ENCODE results near the gene SRA1. TPM values are rescaled to one million over a fixed set of nuclear protein-coding genes. Genes with fewer than 3 reads are reported as not detected.

SRA1 gene
- total and polyA plus RNA-seq, 9 of the 15 experiments (the other 6 are each of a cell fraction or from before 2014, with no cell fraction given) = 24.1 to 47.4 (median 41.3) TPM

- TF ChIP-seq TFE3 (CRISPR knock-in tag; IDR thresholded peaks at IDR 0.05) (peak; percentile 91), BRCA1 (IDR thresholded peaks at IDR 0.05) (no peak), BRCA1 (CRISPR knock-in tag; IDR thresholded peaks at IDR 0.05) (no peak), HOXB6 (CRISPR knock-in tag; IDR thresholded peaks at IDR 0.05; ENCODE audit: borderline replicate concordance) (no peak), BCL6 (CRISPR knock-in tag; IDR thresholded peaks at IDR 0.05) (no peak), TFAM (CRISPR knock-in tag; conservative IDR thresholded peaks at IDR 0.05) (no peak), ZNF583 (CRISPR knock-in tag; IDR thresholded peaks at IDR 0.05) (no peak), ARNT (IDR thresholded peaks at IDR 0.05) (0 out of 4 replicates have a peak, but pooled peaks of 1 of the 2 experiments have one; percentile 49), EHMT2 (IDR thresholded peaks at IDR 0.05) (no peak), TARDBP (IDR thresholded peaks at IDR 0.05) (peak; percentile 100), MXI1 (IDR thresholded peaks at IDR 0.05; ENCODE audit: low read depth, low read length) (peak; percentile 66), SREBF1 (IDR thresholded peaks at IDR 0.05; ENCODE audit: borderline replicate concordance, low read depth, low read length) (no peak), U2AF2 (optimal IDR thresholded peaks at IDR 0.05; ENCODE audit: low read depth, low read length) (no peak), ZNF347 (CRISPR knock-in tag; IDR thresholded peaks at IDR 0.05; ENCODE audit: low read depth) (no peak), CTBP1 (IDR thresholded peaks at IDR 0.05; ENCODE audit: borderline replicate concordance) (peak; percentile 86), SAP30 (IDR thresholded peaks at IDR 0.05; ENCODE audit: borderline replicate concordance, insufficient read depth, low read depth, low read length, poor library complexity, severe bottlenecking) (peak; percentile 69), POLR2H (tag; IDR thresholded peaks at IDR 0.05; ENCODE audit: low read depth) (peak; percentile 86), ZNF511 (CRISPR knock-in tag; IDR thresholded peaks at IDR 0.05) (no peak), NR3C1 (CRISPR knock-in tag; IDR thresholded peaks at IDR 0.05) (no peak), FOXJ2 (tag; IDR thresholded peaks at IDR 0.05) (no peak), NCOR1 (IDR thresholded peaks at IDR 0.05) (peak; percentile 33; the same call in 1 of the 2 replicates), AFF1 (IDR thresholded peaks at IDR 0.05; ENCODE audit: low read depth in 1 of 2, partially characterized antibody in 2 of 2) (peak in 1 of 2 experiments; percentile 61), NFIX (CRISPR knock-in tag; IDR thresholded peaks at IDR 0.05; ENCODE audit: low read depth) (no peak), SRSF1 (IDR thresholded peaks at IDR 0.05; ENCODE audit: low read depth, low read length) (no peak), PHB (CRISPR knock-in tag; IDR thresholded peaks at IDR 0.05) (no peak)
Measured at GRCh38 chr5:140564196-140565023, 7.1 kb upstream of the SRA1 start, which contains the start of the genes APBB3 and SLC35A4 (continued).
